Smooth muscle cell (in vitro differentiated cells): ENCODE data around the gene FAM187B. TPM values are rescaled to one million over a fixed set of nuclear protein-coding genes. Genes with fewer than 3 reads are reported as not detected.

Experiments used
- DNase-seq: peaks from one replicate; lab custom pipeline; 2025; ENCODE audit not compliant: unreplicated experiment; lab: John Stamatoyannopoulos, UW
- H2AFZ ChIP-seq: fragments of 200-600 bp; sonication (generic); 2 replicates; pipeline ENCODE4 v1.6.0; 2016; ENCODE audit warnings: antibody characterized with exemption, low read depth, mild to moderate bottlenecking
- H3F3A ChIP-seq: fragments of 200-600 bp; sonication (generic); 2 replicates; pipeline ENCODE4 v1.6.0; 2017; ENCODE audit warnings: antibody characterized with exemption, low read depth
- H3K27ac ChIP-seq: fragments of 200-600 bp; sonication (generic); 2 replicates; pipeline ENCODE4 v1.5.1; 2016; ENCODE audit warnings: low read depth, mild to moderate bottlenecking
- H3K27me3 ChIP-seq: fragments of 200-600 bp; sonication (generic); 2 replicates; pipeline ENCODE4 v1.6.1; 2016; ENCODE audit warnings: low read depth, mild to moderate bottlenecking
- H3K36me3 ChIP-seq: fragments of 200-600 bp; sonication (generic); 2 replicates; pipeline ENCODE4 v1.5.1; 2016; ENCODE audit warnings: low read depth
- H3K4me1 ChIP-seq: fragments of 200-600 bp; sonication (generic); 2 replicates; pipeline ENCODE4 v1.5.1; 2016; ENCODE audit warnings: low read depth
- H3K4me2 ChIP-seq: fragments of 200-600 bp; sonication (generic); 2 replicates; pipeline ENCODE4 v1.6.0; 2016; ENCODE audit warnings: mild to moderate bottlenecking
- H3K4me3 ChIP-seq: fragments of 200-600 bp; sonication (generic); 2 replicates; pipeline ENCODE4 v1.5.1; 2016; ENCODE audit warnings: mild to moderate bottlenecking
- H3K79me2 ChIP-seq: fragments of 200-600 bp; sonication (generic); 2 replicates; pipeline ENCODE4 v1.6.0; 2016; ENCODE audit warnings: low read depth, mild to moderate bottlenecking
- H3K9ac ChIP-seq: fragments of 200-600 bp; sonication (generic); 2 replicates; pipeline ENCODE4 v1.6.0; 2016; ENCODE audit warnings: low read depth
- H3K9me3 ChIP-seq: fragments of 200-600 bp; sonication (generic); replicated peaks from 2 replicates; pipeline ENCODE4 v1.5.1; 2016; ENCODE audit warnings: low read depth
- H4K20me1 ChIP-seq: fragments of 200-600 bp; sonication (generic); 2 replicates; pipeline ENCODE4 v1.6.0; 2016; ENCODE audit warnings: low read depth
- CTCF ChIP-seq: fragments of 200-600 bp; sonication (generic); IDR thresholded peaks from 2 replicates; pipeline ENCODE4 v1.5.1; 2017; ENCODE audit warnings: borderline replicate concordance, mild to moderate bottlenecking, antibody characterized with exemption; ENCODE audit not compliant: insufficient read depth, poor library complexity, severe bottlenecking
- WGBS: methylation state at CpG from one replicate; pipeline ENCODE4 v1.1.7; 2016; ENCODE audit warnings: low lambda C conversion rate; 5-methylcytosine and 5-hydroxymethylcytosine counted together
- polyA plus RNA-seq: library from polyadenylated mRNA; unstranded; fragments of >200 nt; fragmentation: Nextera tagmentation; extraction: Ambion mirVana; gene quantifications from 2 replicates; pipeline ENCODE4 v1.2.1, GENCODE V29; 2016
- total RNA-seq: library from RNA; depleted of rRNA; stranded (reverse); fragments of >200 nt; gene quantifications from 2 replicates; pipeline ENCODE4 v1.2.3, GENCODE V29; 2014

The FAM187B gene
- total and polyA plus RNA-seq, 2 experiments from 2014 or later = not detected

- Histone ChIP-seq H3K4me1 (no peaks in the 10 kb centered on the region), H4K20me1 (no peaks in the 10 kb centered on the region), H3F3A (no peaks in the 10 kb centered on the region), H3K4me2 (no peak overlapping the region), H3K36me3 (no peaks in the 10 kb centered on the region), H3K9me3 (no peaks in the 10 kb centered on the region), H3K27me3 (no peaks in the 10 kb centered on the region), H2AFZ (no peak overlapping the region), H3K4me3 (no peak overlapping the region), H3K79me2 (no peaks in the 10 kb centered on the region), H3K27ac (no peak overlapping the region), H3K9ac (no peak overlapping the region)
- TF ChIP-seq CTCF = no peak
- DNase-seq = no peak
These were observed 10.9 kb downstream of the FAM187B start for GRCh38 chr19:35217649-35217990.

GRCh38 chr19:35216833-35217648 is 11.5 kb downstream of the FAM187B start:
- DNase-seq = no peak
- Histone ChIP-seq H3K4me1 (no peaks in the 10 kb centered on the region), H3K4me3 (no peak overlapping the region), H3K27ac (no peak overlapping the region), H3K36me3 (no peaks in the 10 kb centered on the region), H4K20me1 (no peaks in the 10 kb centered on the region), H3K27me3 (no peaks in the 10 kb centered on the region), H3K4me2 (no peak overlapping the region), H3F3A (no peaks in the 10 kb centered on the region), H2AFZ (no peak overlapping the region), H3K79me2 (no peaks in the 10 kb centered on the region), H3K9me3 (no peaks in the 10 kb centered on the region), H3K9ac (no peak overlapping the region)
- TF ChIP-seq CTCF = no peak
- WGBS = 74% methylated on average over 3 of the region's 3 CpGs

GRCh38 chr19:35216016-35216832 is 12.3 kb downstream of the FAM187B start:
- WGBS = 83% methylated on average over 8 of the region's 8 CpGs
- Histone ChIP-seq H3K9me3 (no peaks in the 10 kb centered on the region), H3K79me2 (no peaks in the 10 kb centered on the region), H3K27ac (no peak overlapping the region), H4K20me1 (no peaks in the 10 kb centered on the region), H3K27me3 (no peaks in the 10 kb centered on the region), H3K9ac (no peak overlapping the region), H3K4me1 (no peaks in the 10 kb centered on the region), H3F3A (no peaks in the 10 kb centered on the region), H3K4me2 (no peak overlapping the region), H3K4me3 (no peak overlapping the region), H3K36me3 (no peaks in the 10 kb centered on the region), H2AFZ (no peak overlapping the region)
- TF ChIP-seq CTCF = no peak
- no peak for DNase-seq
